HG03469 (cell line): ENCODE results near the gene NEK7.
A peak's percentile ranks its signal among the peaks of the same experiment; 100 is the strongest.

Source experiments
- ATAC-seq: cut with Tn5 transposase; IDR thresholded peaks from one replicate; pipeline ENCODE4 v1.9.1; 2021; ENCODE audit warnings: mild to moderate bottlenecking, moderate library complexity, moderate number of reproducible peaks; ENCODE audit not compliant: unreplicated experiment

NEK7 gene

GRCh38 chr1:198333744-198334143 is 176.9 kb downstream of the NEK7 start:
- ATAC-seq, result no peak

DNA sequence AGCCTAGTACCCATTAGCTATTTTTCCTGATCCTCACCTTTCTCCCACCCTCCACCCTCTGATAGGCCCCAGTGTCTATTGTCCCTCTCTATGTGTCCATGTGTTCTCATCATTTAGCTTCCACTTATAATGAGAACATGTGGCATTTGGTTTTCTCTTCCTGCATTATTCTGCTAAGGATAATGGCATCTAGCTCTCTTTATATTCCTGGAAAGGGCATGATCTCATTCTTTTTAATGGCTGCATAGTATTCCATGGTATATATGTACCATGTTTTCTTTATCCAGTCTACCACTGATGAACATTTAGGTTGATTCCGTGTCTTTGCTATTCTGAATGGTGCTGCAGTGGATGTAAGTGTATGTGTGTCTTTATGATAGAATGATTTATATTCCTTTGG is 178.9 kb downstream of the NEK7 start:
- no peak for ATAC-seq

DNA sequence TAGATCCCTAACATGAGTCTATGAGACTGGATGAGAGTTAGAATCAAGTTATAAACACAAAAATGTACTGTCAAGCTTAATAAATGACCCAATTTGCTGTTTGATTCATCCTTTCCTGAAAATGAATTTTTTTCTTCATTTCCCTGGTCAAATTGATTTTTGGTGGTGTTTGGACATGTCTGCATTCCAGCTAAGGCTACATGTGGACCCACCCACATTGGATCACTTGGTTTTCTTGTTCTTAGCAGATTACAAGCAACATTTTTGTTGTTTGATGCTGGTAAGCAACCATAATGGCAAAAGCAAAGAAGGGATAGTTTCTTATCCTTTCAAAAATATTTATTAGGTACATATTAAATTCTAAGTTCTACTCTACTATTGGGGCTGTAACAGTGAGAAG is 181.1 kb downstream of the NEK7 start:
- ATAC-seq, result no peak

GRCh38 chr1:198340139-198340538 is 183.3 kb downstream of the NEK7 start:
- no peak for ATAC-seq

GRCh38 chr1:198346178-198346577 is 189.4 kb downstream of the NEK7 start:
- no peak for ATAC-seq

DNA sequence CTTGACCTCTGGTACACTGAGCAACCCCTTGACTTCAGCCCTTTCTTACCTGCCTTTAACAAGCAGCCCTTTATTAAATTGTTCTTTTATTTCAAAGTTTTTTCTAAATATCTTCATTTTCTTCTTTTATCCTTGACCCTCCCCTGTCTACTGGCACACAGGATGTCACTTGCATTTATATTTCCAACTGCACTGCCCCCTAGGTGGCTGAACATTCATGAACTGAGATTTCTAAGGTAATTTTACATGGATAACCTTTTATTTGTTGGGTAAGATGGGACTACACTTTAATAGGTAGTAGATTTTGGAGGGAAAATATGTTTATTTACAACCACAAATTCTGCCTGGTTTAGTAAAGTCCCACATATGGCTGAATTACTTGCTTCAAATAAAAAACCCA is 193.7 kb downstream of the NEK7 start:
- ATAC-seq, result no peak

GRCh38 chr1:198352975-198353695 is 196.3 kb downstream of the NEK7 start:
- ATAC-seq, result peak; percentile 91

DNA sequence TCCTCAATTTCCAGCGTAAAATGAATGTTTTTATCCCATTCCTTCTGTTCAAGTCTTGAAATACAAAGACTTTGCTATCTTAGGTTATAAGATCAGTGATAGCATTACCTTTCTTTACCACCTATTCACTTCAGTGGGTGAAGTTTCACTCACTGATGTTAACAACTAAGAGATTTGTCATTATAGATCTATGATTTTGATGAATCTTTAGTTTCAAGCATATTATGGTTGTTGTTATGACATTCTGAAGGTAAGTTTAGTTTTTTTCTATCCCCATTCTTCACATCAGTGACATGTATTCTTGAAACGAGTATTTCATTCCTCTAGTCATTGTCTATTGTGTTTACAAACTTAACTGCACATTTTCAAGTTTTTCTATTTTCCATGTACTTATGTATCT is 201.1 kb downstream of the NEK7 start:
- no peak for ATAC-seq

GRCh38 chr1:198359024-198359653 is 202.3 kb downstream of the NEK7 start:
- no peak for ATAC-seq

DNA sequence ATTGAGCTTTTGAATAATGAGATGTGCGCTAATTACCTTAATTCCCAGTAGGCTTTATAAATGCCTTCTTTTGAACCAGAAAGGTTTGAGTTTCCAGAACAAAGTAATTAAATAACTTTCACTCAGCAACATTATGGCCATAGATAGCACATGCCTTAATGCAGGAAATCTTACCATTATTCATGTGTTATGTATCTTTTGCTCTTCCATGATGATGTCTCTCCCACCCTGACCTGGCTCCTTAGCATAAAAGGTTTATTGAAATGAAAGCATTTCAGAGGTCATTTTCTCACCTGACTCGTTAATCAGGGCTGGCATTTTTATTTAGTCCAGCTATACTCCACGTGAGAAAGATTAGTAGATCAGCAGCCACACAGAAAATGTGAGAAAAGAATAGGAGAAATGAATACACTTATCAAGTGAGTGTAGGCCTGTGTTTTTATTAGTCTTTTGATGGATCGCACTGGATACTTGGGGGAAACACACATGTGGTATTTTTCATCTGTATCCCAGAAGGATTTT is 203.5 kb downstream of the NEK7 start:
- ATAC-seq, result no peak

- ATAC-seq, result no peak
Observed at GRCh38 chr1:198361237-198361767, 204.5 kb downstream of the NEK7 start.

DNA sequence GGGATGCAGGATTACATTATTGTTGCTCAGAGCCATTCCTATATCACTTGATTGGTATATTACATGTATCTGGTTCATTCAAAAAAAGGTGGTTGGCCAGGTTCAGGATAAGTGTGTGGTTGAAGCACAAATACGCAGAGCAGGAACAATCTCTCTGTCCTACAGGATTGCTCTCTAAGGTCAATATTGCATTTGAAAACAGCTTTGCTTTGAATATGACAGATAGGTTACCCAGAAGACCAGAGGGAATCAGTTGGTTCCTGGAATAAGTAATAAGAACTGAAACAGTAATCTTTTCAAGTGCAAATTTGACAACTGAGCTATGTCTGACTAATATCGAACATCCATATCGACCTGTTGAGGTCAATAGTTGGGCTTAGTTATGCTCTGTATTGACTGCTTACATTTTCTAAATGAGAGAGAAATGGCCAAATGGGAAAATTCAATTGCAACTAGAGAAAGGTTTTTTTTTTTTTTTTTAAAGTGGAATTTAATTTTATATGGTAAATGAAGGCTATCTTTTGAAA is 206.9 kb downstream of the NEK7 start:
- no peak for ATAC-seq

- ATAC-seq, result no peak
Observed at GRCh38 chr1:198364471-198364870, 207.7 kb downstream of the NEK7 start.

- ATAC-seq, result no peak
Observed at GRCh38 chr1:198367296-198367695, 210.5 kb downstream of the NEK7 start.

- ATAC-seq, result no peak
Observed at GRCh38 chr1:198370996-198371395, 214.2 kb downstream of the NEK7 start.
